ENCODE results near the gene KHNYN.
"Not testable (repeated sequence)": the region's sequence is repeated elsewhere in the genome, so short reads cannot be mapped to it uniquely, and the experiment has no call there.

KHNYN gene

GRCh38 chr14:24429395-24430142 lies at the start of gene KHNYN, which contains the start of gene CBLN3:
Gene KHNYN, plus strand, starts transcription at chr14:24429954. Its CDS starts 777 bp downstream, at chr14:24430731.
Gene CBLN3, minus strand, starts transcription at chr14:24429668. Its CDS starts 614 bp downstream, at chr14:24429054.
- DNase-seq (ENCODE audit: low read depth in 4 of 4, low spot score in 1 of 4), result peak; percentile 69 to 83 (median 76)

- no peak for DNase-seq (ENCODE audit: low read depth in 4 of 4, low spot score in 1 of 4)
Observed at GRCh38 chr14:24381363-24382063, 48.2 kb upstream of the KHNYN start.

GRCh38 chr14:24382064-24382371 lies 47.7 kb upstream of the KHNYN start:
- DNase-seq (ENCODE audit: low read depth in 4 of 4, low spot score in 1 of 4), result no peak

- DNase-seq (ENCODE audit: low read depth in 4 of 4, low spot score in 1 of 4), result no peak
Observed at GRCh38 chr14:24384169-24384568, 45.6 kb upstream of the KHNYN start.

- DNase-seq (ENCODE audit: low read depth in 4 of 4, low spot score in 1 of 4), result no peak
Observed at GRCh38 chr14:24385524-24385923, 44.2 kb upstream of the KHNYN start.

GRCh38 chr14:24387009-24387345 lies 42.8 kb upstream of the KHNYN start:
- DNase-seq (ENCODE audit: low read depth in 4 of 4, low spot score in 1 of 4), result no peak

GRCh38 chr14:24387579-24387978 lies 42.2 kb upstream of the KHNYN start:
- not testable (repeated sequence) for DNase-seq (ENCODE audit: low read depth in 4 of 4, low spot score in 1 of 4)

GRCh38 chr14:24388474-24389179 lies 41.1 kb upstream of the KHNYN start:
- DNase-seq (ENCODE audit: low read depth in 4 of 4, low spot score in 1 of 4), result no peak

- DNase-seq (ENCODE audit: low read depth in 4 of 4, low spot score in 1 of 4), result no peak
Observed at GRCh38 chr14:24389226-24389848, 40.4 kb upstream of the KHNYN start.

- no peak for DNase-seq (ENCODE audit: low read depth in 4 of 4, low spot score in 1 of 4)
Observed at GRCh38 chr14:24390701-24391468, 38.9 kb upstream of the KHNYN start.

- DNase-seq (ENCODE audit: low read depth in 4 of 4, low spot score in 1 of 4), result no peak
Observed at GRCh38 chr14:24392325-24393091, 37.2 kb upstream of the KHNYN start.

- DNase-seq (ENCODE audit: low read depth in 4 of 4, low spot score in 1 of 4), result no peak
Observed at GRCh38 chr14:24394275-24394674, 35.5 kb upstream of the KHNYN start.

GRCh38 chr14:24395609-24396582 lies 33.9 kb upstream of the KHNYN start:
- DNase-seq (ENCODE audit: low read depth in 4 of 4, low spot score in 1 of 4), result no peak

GRCh38 chr14:24397639-24398292 lies 32.0 kb upstream of the KHNYN start:
- no peak for DNase-seq (ENCODE audit: low read depth in 4 of 4, low spot score in 1 of 4)

GRCh38 chr14:24398293-24398652 lies 31.5 kb upstream of the KHNYN start:
- DNase-seq (ENCODE audit: low read depth in 4 of 4, low spot score in 1 of 4), result no peak

GRCh38 chr14:24398653-24399446 lies 30.9 kb upstream of the KHNYN start, which contains the start of gene NYNRIN:
Gene NYNRIN, plus strand, starts transcription at chr14:24399003. Its CDS starts 244 bp downstream, at chr14:24399247.
- peak in 1 of 4 experiments; percentile 13 for DNase-seq (ENCODE audit: low read depth in 4 of 4, low spot score in 1 of 4)

- no peak for DNase-seq (ENCODE audit: low read depth in 4 of 4, low spot score in 1 of 4)
Observed at GRCh38 chr14:24399447-24399822, 30.3 kb upstream of the KHNYN start.
